Measurements from ENCODE around the gene CDH12.

GRCh38 chr5:22108545-22108944 lies 744.6 kb downstream of the CDH12 start:
- TF ChIP-seq CTCF (IDR thresholded peaks at IDR 0.05; ENCODE audit: low read depth, low read length) (no peak), EZH2phosphoT487 (IDR thresholded peaks at IDR 0.05; ENCODE audit: low read depth) (no peak)
